ENCODE data around the gene IL1RAPL2. TPM values are rescaled to one million over a fixed set of nuclear protein-coding genes. Genes with fewer than 3 reads are reported as not detected.

IL1RAPL2 gene
- total and polyA plus RNA-seq, 2 donors (not counting 1 experiment from before 2014, with no cell fraction given): not detected

DNA sequence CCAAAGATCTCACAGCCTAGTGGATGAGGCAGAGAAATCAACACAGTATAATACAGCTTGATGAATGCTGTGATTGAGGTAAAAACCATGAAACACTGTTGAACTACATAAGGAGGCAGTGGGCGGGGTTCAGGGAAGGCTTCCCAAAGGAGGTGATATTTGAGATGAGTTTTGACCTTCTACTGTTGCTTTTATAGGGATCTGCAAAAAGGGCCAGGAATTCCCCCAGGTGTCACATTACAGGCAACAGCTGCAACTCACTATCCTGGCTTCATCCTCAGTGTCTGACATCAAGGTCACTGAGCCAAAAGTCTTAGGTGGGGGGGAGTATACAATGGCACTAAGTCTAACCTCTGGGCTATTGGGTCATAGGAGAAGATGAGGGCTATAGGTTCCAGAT lies 1070.7 kb downstream of the IL1RAPL2 start:
- ChIA-PET CTCF (no interaction called here), POLR2A (no interaction called here)
- no peaks in the 10 kb centered on the region for H4K20me1 ChIP-seq (ENCODE audit: control insufficient read depth, insufficient read depth, low read length, poor library complexity, severe bottlenecking)
- no peaks in the 10 kb centered on the region for H3K9me3 Mint-ChIP-seq (ENCODE audit: insufficient read depth)
- no peaks in the 10 kb centered on the region for H3K79me2 ChIP-seq (ENCODE audit: control insufficient read depth, insufficient read depth, low read length)
- H3K4me2 ChIP-seq (replicated peaks; ENCODE audit: low read depth, low read length, poor library complexity, severe bottlenecking): no peak overlapping the region
- H2AFZ ChIP-seq (ENCODE audit: insufficient read depth, low read depth, low read length, poor library complexity, severe bottlenecking): no peak overlapping the region
- no peak for ATAC-seq (ENCODE audit: low read depth)
- no peak overlapping the region for H3K4me3 ChIP-seq (ENCODE audit: control extremely low read depth in 1 of 5, extremely low read depth in 1 of 5, insufficient read depth in 1 of 5, low read depth in 2 of 5, low read length in 4 of 5)
- no peak overlapping the region for H3K9ac ChIP-seq (ENCODE audit: low read length)
- H3K27me3 Mint-ChIP-seq: no peaks in the 10 kb centered on the region
- H3K27ac ChIP-seq (ENCODE audit: low read length in 2 of 2): no peak overlapping the region
- intact Hi-C loops (cut with micrococcal nuclease): no loop called here
- no peaks in the 10 kb centered on the region for H3K9me3 ChIP-seq (ENCODE audit: control extremely low read depth in 1 of 3, control insufficient read depth in 2 of 3, insufficient read depth in 1 of 3, low read length in 2 of 3)
- WGBS (ENCODE audit: insufficient coverage): no CpG with 5 or more reads among the region's 1 CpG
- no peaks in the 10 kb centered on the region for H3K27me3 ChIP-seq (replicated peaks in 1 of 4; ENCODE audit: control extremely low read depth in 1 of 4, control insufficient read depth in 3 of 4, insufficient read depth in 4 of 4, low read length in 3 of 4)
- DNase-seq: no peak
- no peak overlapping the region for H3K4me3 Mint-ChIP-seq
- no peak overlapping the region for H3K27ac Mint-ChIP-seq
- H3K4me1 Mint-ChIP-seq: no peaks in the 10 kb centered on the region
- TF ChIP-seq, protein P1, sequence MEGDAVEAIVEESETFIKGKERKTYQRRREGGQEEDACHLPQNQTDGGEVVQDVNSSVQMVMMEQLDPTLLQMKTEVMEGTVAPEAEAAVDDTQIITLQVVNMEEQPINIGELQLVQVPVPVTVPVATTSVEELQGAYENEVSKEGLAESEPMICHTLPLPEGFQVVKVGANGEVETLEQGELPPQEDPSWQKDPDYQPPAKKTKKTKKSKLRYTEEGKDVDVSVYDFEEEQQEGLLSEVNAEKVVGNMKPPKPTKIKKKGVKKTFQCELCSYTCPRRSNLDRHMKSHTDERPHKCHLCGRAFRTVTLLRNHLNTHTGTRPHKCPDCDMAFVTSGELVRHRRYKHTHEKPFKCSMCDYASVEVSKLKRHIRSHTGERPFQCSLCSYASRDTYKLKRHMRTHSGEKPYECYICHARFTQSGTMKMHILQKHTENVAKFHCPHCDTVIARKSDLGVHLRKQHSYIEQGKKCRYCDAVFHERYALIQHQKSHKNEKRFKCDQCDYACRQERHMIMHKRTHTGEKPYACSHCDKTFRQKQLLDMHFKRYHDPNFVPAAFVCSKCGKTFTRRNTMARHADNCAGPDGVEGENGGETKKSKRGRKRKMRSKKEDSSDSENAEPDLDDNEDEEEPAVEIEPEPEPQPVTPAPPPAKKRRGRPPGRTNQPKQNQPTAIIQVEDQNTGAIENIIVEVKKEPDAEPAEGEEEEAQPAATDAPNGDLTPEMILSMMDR (IDR thresholded peaks at IDR 0.05): no peak
- no peak for TF ChIP-seq EZH2 (IDR thresholded peaks at IDR 0.05; ENCODE audit: borderline replicate concordance, insufficient read depth, low read depth, low read length, poor library complexity, severe bottlenecking)
- H3K4me1 ChIP-seq (ENCODE audit: control insufficient read depth in 2 of 2, insufficient read depth in 2 of 2, low read length in 2 of 2): no peaks in the 10 kb centered on the region
- H3K36me3 ChIP-seq (replicated peaks in 1 of 2; ENCODE audit: control extremely low read depth in 1 of 2, control insufficient read depth in 1 of 2, extremely low read depth in 1 of 2, insufficient read depth in 2 of 2, low read length in 1 of 2): no peaks in the 10 kb centered on the region

GRCh38 chrX:105645667-105646357 lies 1079.8 kb downstream of the IL1RAPL2 start:
- Mint-ChIP-seq H3K4me1 (no peaks in the 10 kb centered on the region), H3K9me3 (ENCODE audit: insufficient read depth) (no peaks in the 10 kb centered on the region), H3K27ac (no peak overlapping the region), H3K27me3 (no peaks in the 10 kb centered on the region), H3K4me3 (no peak overlapping the region)
- H2AFZ ChIP-seq (ENCODE audit: insufficient read depth, low read depth, low read length, poor library complexity, severe bottlenecking): no peak overlapping the region
- intact Hi-C loops (cut with micrococcal nuclease): no loop called here
- no peak overlapping the region for H3K4me3 ChIP-seq (ENCODE audit: control extremely low read depth in 1 of 5, extremely low read depth in 1 of 5, insufficient read depth in 1 of 5, low read depth in 2 of 5, low read length in 4 of 5)
- ChIA-PET POLR2A (no interaction called here), CTCF (no interaction called here)
- no peak for ATAC-seq (ENCODE audit: low read depth)
- no peak overlapping the region for H3K4me2 ChIP-seq (replicated peaks; ENCODE audit: low read depth, low read length, poor library complexity, severe bottlenecking)
- no peaks in the 10 kb centered on the region for H3K4me1 ChIP-seq (ENCODE audit: control insufficient read depth in 2 of 2, insufficient read depth in 2 of 2, low read length in 2 of 2)
- no peak overlapping the region for H3K9ac ChIP-seq (ENCODE audit: low read length)
- no peaks in the 10 kb centered on the region for H3K27me3 ChIP-seq (replicated peaks in 1 of 4; ENCODE audit: control extremely low read depth in 1 of 4, control insufficient read depth in 3 of 4, insufficient read depth in 4 of 4, low read length in 3 of 4)
- H3K36me3 ChIP-seq (replicated peaks in 1 of 2; ENCODE audit: control extremely low read depth in 1 of 2, control insufficient read depth in 1 of 2, extremely low read depth in 1 of 2, insufficient read depth in 2 of 2, low read length in 1 of 2): no peaks in the 10 kb centered on the region
- no peaks in the 10 kb centered on the region for H4K20me1 ChIP-seq (ENCODE audit: control insufficient read depth, insufficient read depth, low read length, poor library complexity, severe bottlenecking)
- DNase-seq: no peak
- H3K27ac ChIP-seq (ENCODE audit: low read length in 2 of 2): no peak overlapping the region
- no peaks in the 10 kb centered on the region for H3K79me2 ChIP-seq (ENCODE audit: control insufficient read depth, insufficient read depth, low read length)
- TF ChIP-seq EZH2 (IDR thresholded peaks at IDR 0.05; ENCODE audit: borderline replicate concordance, insufficient read depth, low read depth, low read length, poor library complexity, severe bottlenecking): no peak
- TF ChIP-seq, protein P1 (IDR thresholded peaks at IDR 0.05): no peak
- no peaks in the 10 kb centered on the region for H3K9me3 ChIP-seq (ENCODE audit: control extremely low read depth in 1 of 3, control insufficient read depth in 2 of 3, insufficient read depth in 1 of 3, low read length in 2 of 3)
- WGBS (ENCODE audit: insufficient coverage): 80% methylated on average over 2 of the region's 5 CpGs

All from B cell (primary cell).